ENCODE data around the gene FOXK1. TPM values are rescaled to one million over a fixed set of nuclear protein-coding genes. Genes with fewer than 3 reads are reported as not detected.

The FOXK1 gene
- total and polyA plus RNA-seq, 2 of the 13 experiments (the other 11 are each of a cell fraction or from before 2014, with no cell fraction given), result 4.6 to 8.8 TPM

GRCh38 chr7:4744391-4745264 is 62.5 kb downstream of the FOXK1 start (continued):
- TF ChIP-seq NFAT5 (CRISPR knock-in tag; IDR thresholded peaks at IDR 0.05), result no peak
- no peak for TF ChIP-seq ZNF7 (CRISPR knock-in tag; IDR thresholded peaks at IDR 0.05)
- no peak for TF ChIP-seq ZBTB2 (CRISPR knock-in tag; IDR thresholded peaks at IDR 0.05; ENCODE audit: low read depth)
- TF ChIP-seq HNF1A (IDR thresholded peaks at IDR 0.05; ENCODE audit: low read depth), result no peak
- TF ChIP-seq HNF1A (CRISPR knock-in tag; IDR thresholded peaks at IDR 0.05; ENCODE audit: borderline replicate concordance), result no peak; the same call in 1 of the 2 replicates
- TF ChIP-seq PHF8 (CRISPR knock-in tag; IDR thresholded peaks at IDR 0.05), result no peak
- TF ChIP-seq ZNF225 (CRISPR knock-in tag; IDR thresholded peaks at IDR 0.05), result no peak
- TF ChIP-seq HNRNPLL (IDR thresholded peaks at IDR 0.05; ENCODE audit: low read depth, low read length, poor library complexity, severe bottlenecking), result no peak
- TF ChIP-seq KDM4B (CRISPR knock-in tag; IDR thresholded peaks at IDR 0.05), result no peak
- TF ChIP-seq TGIF2 (CRISPR knock-in tag; IDR thresholded peaks at IDR 0.05), result no peak
- no peak for TF ChIP-seq ZNF614 (CRISPR knock-in tag; IDR thresholded peaks at IDR 0.05; ENCODE audit: borderline replicate concordance)
- TF ChIP-seq CREM (IDR thresholded peaks at IDR 0.05), result no peak
- TF ChIP-seq CREM (CRISPR knock-in tag; IDR thresholded peaks at IDR 0.05), result no peak
- no peak for TF ChIP-seq PTBP1 (IDR thresholded peaks at IDR 0.05; ENCODE audit: low read depth, low read length, poor library complexity, severe bottlenecking)
- TF ChIP-seq THAP7 (CRISPR knock-in tag; IDR thresholded peaks at IDR 0.05), result no peak
- TF ChIP-seq DPF2 (CRISPR knock-in tag; IDR thresholded peaks at IDR 0.05; ENCODE audit: borderline replicate concordance, low read depth), result peak; percentile 34; the same call in 1 of the 2 replicates
- no peak for TF ChIP-seq MXD1 (CRISPR knock-in tag; IDR thresholded peaks at IDR 0.05)

Measured in HepG2 (cell line).